ENCODE results near the gene CD86. TPM values are rescaled to one million over a fixed set of nuclear protein-coding genes. Genes with fewer than 3 reads are reported as not detected.

Gene CD86
- total RNA-seq: under 0.01 TPM in 1 of 2 replicates, not detected in the other

GRCh38 chr3:122055215-122055614 lies at the start of gene CD86:
TSS of gene CD86 (plus strand) at chr3:122055362. CDS start at chr3:122055490, 128 bp downstream.

GRCh38 chr3:122021811-122022401 lies 33.3 kb upstream of the CD86 start, which contains the start of gene ILDR1:
TSS of gene ILDR1 (minus strand) at chr3:122022247. CDS start at chr3:122022077, 170 bp downstream.

Other genes with a start within 250 kb of the CD86 start
- 12.4 and 13.2 TPM in 2 replicates for gene IQCB1, start 220.3 kb upstream of the CD86 start, total RNA-seq
- gene EAF2, start 220.2 kb upstream of the CD86 start, total RNA-seq: 2.2 and 3.0 TPM in 2 replicates
- gene SLC15A2, start 161.0 kb upstream of the CD86 start, total RNA-seq: 0.25 and 0.40 TPM in 2 replicates
- not detected in 2 replicates for gene ILDR1, start 33.1 kb upstream of the CD86 start, total RNA-seq
- gene CASR, start 128.3 kb downstream of the CD86 start, total RNA-seq: not detected in 2 replicates

Data from aortic smooth muscle cell (primary cell).